Measurements from ENCODE around the gene UBAP2L.
"Not testable (repeated sequence)": the region's sequence is repeated elsewhere in the genome, so short reads cannot be mapped to it uniquely, and the experiment has no call there.

UBAP2L gene

DNA sequence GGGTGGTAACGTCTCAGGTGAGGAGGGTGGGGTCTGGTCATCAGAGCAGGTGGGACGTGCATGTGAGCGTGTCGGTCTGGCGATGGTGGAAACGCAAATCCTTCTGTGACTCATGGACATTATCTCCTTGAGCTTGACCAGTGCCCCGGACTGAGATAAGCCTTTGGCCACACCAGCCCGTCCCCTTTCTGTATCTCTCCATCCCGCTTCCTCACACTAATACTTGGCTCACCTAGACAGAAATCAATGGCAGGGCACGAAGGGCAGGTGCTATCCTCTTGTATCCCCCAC lies 92.3 kb downstream of the UBAP2L start:
- H3K4me3 ChIP-seq (replicated peaks; ENCODE audit: low read depth, low read length), result no peak overlapping the region
- no peak for DNase-seq (ENCODE audit: low read depth)
- TF ChIP-seq, protein P1, sequence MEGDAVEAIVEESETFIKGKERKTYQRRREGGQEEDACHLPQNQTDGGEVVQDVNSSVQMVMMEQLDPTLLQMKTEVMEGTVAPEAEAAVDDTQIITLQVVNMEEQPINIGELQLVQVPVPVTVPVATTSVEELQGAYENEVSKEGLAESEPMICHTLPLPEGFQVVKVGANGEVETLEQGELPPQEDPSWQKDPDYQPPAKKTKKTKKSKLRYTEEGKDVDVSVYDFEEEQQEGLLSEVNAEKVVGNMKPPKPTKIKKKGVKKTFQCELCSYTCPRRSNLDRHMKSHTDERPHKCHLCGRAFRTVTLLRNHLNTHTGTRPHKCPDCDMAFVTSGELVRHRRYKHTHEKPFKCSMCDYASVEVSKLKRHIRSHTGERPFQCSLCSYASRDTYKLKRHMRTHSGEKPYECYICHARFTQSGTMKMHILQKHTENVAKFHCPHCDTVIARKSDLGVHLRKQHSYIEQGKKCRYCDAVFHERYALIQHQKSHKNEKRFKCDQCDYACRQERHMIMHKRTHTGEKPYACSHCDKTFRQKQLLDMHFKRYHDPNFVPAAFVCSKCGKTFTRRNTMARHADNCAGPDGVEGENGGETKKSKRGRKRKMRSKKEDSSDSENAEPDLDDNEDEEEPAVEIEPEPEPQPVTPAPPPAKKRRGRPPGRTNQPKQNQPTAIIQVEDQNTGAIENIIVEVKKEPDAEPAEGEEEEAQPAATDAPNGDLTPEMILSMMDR (IDR thresholded peaks at IDR 0.05; ENCODE audit: low read length, missing control alignments), result no peak

GRCh38 chr1:154314226-154314625 lies 93.5 kb downstream of the UBAP2L start:
- H3K4me3 ChIP-seq (replicated peaks; ENCODE audit: low read depth, low read length); DNase-seq (ENCODE audit: low read depth): not testable (repeated sequence)

GRCh38 chr1:154316704-154317103 lies 95.9 kb downstream of the UBAP2L start:
- H3K4me3 ChIP-seq (replicated peaks; ENCODE audit: low read depth, low read length), result no peak overlapping the region
- TF ChIP-seq, protein P1 (IDR thresholded peaks at IDR 0.05; ENCODE audit: low read length, missing control alignments), result no peak
- no peak for DNase-seq (ENCODE audit: low read depth)

GRCh38 chr1:154318386-154318785 lies 97.6 kb downstream of the UBAP2L start:
- TF ChIP-seq, protein P1 (IDR thresholded peaks at IDR 0.05; ENCODE audit: low read length, missing control alignments), result no peak
- no peak for DNase-seq (ENCODE audit: low read depth)
- no peak overlapping the region for H3K4me3 ChIP-seq (replicated peaks; ENCODE audit: low read depth, low read length)
